HPDE6-E6E7 (cell line): ENCODE data around the gene MID1.

Experiments
- DNase-seq: peaks from one replicate; pipeline ENCODE4 v3.0.0; 2011; ENCODE audit warnings: missing footprints; ENCODE audit errors: extremely low spot score

The MID1 gene

DNA sequence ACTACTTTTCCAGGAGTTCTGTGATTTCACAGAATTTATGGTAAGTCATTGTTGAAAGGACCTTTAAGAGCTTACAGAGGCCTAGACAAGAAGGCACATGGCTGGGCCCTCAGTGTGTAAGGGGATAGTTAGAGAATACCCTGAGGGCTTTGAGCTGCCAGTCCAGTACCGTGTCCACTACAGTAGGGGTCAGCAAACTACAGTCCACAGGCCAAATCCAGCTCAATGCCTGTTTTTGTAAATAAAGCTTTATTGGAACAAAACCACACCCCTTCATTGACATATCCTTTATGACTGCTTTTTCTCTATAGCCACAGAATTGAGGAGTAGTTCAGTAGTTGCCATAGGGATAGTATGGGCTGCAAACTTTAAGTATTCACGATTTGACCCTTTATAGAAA is 176.2 kb downstream of the MID1 start:
- no peak for DNase-seq

DNA sequence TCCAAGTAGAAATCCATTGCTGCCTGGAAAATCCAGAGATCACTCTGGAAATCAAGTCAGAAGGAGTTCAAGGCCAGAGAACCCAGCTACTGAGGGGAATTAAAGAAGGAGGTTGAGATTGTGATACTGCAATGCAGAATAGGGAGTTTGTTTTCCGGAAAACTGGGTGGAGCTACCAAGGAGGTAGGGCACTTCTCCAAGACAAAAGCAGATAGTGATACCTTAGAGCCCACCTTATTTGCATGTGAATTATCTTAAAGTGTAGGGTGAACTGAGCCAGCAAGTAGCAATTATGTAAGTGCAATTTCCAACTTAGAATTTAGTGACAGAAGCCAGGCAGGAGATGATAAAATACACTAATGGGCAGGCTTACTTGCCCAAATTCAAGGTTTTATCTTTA is 178.9 kb downstream of the MID1 start:
- DNase-seq, result no peak

DNA sequence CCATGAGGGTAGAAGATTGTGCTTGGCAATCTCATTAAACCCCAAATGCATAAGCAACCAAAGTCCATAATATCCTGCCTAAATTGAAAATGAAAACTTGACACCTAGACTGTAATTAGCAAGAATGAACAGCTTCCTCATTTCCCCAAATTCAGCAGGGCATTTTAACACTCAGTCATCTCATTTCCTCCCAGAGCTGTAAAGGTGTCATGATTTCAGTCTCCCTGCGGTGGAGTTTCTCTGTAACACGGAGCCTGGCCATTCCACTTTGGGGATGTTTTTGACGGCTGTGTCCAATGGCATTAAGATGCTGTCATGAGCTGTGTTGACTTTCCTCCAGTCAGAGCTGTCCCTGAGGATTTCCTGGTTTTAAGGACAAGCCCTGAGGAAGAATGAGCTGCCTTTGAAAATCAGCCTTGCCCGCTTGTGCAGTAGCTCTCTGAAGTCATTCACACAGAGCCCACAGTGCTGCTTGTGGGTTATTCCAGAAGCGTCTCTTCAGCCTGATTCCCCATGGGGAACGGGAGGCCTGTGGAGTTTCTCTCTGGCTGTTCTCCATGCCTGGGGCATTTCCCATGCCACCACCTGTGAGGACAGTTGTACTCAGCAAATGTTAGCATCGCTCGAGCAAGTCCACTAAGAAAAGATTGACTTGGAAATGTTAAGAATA is 187.0 kb downstream of the MID1 start:
- no peak for DNase-seq

DNA sequence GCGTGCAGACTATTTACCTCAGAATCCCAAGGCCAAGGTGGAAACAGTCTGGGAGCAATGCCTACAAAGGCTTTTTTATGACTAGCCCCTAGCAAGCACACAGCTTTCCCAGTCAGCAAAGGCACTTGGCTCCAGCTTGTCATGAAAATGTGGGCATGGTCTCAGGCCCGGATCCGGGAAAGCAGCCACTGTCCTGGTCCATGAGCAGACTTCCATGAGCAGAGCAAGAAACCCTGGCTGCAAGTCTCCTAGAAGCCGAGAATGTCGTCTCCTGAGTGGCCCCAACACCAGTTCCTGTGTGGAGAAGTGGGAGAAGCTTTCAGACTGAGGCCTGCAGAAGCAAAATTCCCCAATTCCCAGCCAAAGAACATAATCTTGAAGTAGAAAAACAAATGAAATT is 190.5 kb downstream of the MID1 start:
- no peak for DNase-seq

DNA sequence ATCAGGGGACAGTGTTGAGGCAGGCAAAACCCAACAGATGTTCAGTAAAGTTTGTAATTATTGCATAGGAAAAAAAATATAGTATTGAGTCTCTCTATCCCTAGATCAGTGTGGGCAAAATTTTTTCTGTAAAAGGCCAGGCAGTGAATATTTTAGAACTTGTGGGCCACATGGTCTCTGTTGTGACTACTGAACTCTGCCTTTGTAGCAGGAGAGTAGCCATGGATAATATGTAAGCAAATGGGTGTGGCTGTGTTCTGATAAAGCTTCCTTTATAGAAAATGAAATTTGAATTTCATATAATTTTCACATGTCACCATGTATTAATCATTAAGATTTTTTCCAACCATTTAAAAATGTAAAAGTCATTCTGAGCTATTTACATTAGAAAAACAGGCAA is 193.1 kb downstream of the MID1 start:
- no peak for DNase-seq

DNA sequence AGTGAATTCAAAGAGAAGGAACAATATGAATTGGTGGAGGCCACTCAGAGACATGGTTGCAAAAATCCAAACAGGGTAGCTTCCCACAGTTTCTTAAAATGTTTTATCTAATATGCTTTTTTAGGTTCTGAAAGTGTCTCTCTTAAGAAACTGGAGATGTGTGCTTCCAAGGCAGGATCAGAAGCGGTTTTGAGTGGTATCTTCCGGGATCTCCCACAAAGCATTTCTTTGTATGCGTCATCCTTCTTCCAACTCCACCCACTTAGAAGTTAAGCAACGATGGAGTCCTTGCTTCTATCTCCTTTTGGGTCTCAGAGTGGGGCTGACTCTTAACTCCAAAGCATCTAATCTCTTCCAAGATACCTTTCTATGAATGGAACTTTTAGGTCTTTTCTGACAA is 196.7 kb downstream of the MID1 start:
- DNase-seq, result no peak

DNA sequence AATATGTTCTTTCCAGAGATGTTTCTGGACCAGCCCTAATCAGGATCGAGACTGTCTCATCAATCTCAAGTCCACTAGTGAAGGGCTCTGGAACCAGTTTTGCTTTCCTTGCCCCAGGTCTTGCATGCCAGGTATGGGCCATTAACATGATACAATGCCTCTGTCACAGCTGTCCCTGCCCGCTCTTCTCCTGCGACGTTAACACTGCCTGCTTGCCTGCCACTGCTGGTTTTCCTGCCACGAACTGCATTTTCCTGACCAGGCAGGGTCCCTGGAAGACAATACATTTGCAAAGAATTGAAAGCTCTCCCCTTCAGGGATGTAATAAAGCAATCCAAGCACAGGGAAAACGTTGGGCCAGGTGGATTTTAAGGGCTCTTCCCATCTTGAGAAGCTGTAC is 200.3 kb downstream of the MID1 start:
- DNase-seq, result no peak

DNA sequence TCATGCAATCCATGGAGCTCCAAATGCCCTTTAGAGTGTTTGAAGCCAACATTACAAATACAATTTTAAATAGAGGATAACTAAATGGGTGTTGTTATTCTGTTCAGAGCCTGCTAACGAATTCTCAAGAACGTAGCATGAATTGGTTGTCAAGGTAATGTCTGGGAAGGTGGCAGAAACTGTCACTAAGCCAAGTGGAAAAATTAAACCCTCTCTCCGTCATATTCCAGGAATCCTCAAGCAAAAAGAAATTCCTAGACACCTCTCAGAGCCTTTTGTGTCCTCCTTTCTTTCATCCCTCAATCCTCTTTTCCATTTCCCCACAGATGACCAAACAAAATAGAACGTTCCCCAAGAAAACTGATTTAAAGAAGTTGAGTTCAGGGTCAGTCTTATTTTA is 204.0 kb downstream of the MID1 start:
- DNase-seq, result no peak

DNA sequence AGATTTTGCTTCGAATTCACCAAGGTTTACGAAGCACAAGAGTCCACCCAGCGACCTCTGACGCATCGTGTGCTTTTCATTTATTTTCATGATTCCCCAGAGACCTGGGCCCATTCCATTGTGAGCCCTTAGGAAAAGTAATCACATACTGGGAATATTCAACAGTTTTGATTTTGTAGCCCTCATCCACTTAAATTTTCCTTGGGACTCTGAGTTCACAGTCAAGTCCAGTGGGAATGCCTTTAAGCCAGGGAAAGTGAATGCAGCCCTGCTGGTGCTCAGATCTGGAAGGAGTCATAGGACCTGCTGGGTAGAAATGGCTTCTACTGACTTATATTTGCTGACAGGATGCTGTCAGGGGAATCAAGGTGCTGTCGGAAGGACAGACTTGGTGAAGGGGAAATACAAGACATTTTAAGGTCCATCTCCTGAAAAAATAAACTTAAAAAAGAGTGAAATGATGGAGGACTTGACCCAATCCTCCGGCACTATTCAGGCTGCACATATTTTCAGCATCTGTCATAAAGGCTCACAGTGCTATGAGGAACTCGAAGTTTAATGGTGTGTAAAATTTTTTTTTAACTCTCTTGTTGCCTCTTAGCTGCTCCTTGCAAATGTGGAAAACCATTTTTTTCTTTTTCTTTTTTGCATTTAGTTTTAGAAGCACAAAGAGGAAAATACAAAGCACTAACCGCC is 204.9 kb downstream of the MID1 start:
- no peak for DNase-seq

DNA sequence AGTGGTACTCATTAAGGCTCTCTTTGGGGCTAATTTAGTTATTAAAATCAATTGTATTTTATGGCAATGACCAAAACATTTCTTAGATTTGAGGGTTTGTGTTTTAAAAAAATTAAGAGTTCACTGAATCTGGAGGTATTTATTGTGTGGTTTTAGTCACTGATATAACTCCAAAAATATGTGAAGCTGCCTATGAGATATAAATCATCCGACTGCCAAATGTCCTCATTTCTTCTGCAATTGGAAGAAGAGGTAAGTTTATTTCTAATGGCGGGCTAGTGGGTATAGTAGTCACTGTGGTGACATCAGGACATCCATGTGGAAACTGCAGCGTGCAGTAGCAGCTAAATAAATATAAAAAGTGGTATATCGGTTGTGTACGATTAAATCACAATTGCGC is 205.5 kb downstream of the MID1 start:
- no peak for DNase-seq

DNA sequence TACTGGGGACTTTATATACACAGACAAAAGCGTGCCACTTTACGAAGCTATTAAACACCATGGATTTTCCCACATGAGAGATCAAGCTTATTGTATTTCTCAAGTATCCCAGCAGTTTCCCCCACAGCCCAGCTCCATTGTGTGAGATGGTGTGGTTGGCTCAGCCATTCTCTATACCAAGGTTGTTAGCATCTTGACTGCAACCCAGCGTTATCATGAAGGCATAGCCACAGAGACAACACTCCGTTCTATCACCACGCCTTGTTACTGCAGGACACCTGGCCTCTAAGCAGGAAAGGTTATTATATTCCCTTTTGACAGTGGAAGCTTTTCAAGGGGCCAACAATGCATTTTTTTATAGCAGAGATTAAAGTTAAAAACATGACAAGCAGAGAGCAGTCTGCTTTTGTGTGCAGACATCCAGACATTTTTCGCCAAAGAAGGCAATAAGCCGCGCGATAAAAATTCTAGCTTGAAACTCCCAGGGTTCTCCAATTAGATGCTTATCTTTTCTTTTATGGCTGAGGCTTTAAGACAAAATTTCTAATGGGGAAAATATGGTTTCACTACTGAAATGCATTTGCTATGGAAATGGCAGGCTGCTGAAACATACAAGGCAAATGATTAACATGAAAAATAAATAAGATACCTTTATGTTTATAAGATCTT is 206.1 kb downstream of the MID1 start:
- no peak for DNase-seq

DNA sequence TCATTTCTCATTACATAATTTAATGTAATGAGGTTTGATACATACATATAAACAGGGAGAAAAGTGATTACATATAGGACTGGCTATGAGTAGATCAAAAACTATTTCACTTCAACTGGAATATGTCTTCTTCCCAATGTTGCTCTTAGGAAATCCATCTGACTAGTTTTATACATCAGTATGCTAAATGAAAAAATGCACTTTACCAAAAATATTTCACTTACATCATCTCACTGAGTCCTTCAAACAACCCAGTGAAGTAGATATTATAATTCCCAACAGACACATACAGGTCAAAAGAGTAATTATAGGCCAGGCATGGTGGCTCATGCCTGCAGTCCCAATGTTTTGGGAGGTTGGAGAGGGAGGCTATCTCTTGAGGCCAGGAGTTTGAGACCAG is 215.9 kb downstream of the MID1 start:
- no peak for DNase-seq

DNA sequence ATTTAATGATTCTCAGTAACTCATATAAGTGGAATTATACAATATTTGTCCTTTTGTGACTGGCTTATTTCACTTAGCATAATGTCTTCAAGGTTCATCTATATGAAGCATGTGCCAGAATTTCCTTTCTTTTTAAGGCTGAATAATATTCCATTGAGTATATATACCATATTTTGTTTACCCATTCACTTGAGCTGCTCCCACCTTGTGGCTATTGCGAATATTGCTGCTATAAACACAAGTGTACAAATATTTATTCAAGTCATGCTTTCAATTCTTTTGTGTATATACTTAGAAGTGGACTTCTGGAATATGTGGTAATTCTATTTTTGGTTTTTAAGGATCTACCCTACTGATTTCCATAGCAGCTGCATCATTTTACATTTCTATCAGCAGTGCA is 219.1 kb downstream of the MID1 start:
- no peak for DNase-seq

DNA sequence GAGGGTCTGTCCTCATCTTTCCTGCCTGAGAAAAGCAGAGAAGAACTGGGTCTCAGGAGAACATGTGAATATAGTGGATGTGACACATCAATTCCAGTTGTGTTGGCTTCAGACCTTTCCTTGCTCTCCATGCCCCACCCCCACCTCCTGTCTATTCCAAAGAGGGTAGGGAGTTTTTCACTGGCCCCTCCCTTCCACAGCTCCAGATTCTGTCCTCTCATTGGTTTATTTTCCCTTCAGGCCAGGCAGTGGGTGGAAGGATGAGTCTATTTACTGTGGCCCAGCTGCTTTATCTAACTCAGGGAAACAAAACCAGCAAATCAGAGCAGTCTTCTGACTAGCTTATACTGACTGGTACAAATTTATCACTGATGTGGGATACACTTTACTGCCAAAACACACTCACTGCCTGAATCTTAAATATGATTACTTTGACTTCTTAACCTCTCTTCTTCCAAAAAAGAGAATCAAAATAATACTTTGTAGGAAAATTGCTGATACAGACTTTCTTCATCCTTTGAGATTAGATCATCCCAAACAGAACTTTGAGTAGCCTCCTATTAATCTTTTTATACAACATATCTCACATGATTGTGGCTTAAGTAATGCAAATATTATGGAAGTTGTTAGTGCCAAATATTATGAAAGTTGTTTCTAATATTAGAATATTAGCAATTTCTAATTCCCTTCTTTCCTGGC is 221.2 kb downstream of the MID1 start:
- no peak for DNase-seq

DNA sequence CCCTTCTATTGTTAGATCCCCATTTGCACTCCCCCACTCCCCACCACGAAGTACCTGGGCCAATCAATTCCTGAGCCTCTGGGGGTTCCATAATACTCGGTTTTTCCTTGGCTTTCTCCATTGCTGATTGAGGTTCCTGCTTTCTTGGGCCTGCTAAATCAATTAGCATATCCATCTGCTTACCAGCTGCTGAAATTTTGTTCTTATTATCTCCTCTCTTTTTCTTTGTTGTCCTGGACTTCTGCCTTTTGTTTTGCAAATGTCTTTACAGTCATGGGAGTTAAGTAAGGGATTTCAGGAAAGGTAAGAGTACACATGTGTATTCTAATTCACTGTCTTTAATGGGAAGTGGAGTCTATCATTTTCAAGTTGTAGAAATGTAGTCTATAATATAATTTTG is 222.2 kb downstream of the MID1 start:
- no peak for DNase-seq

DNA sequence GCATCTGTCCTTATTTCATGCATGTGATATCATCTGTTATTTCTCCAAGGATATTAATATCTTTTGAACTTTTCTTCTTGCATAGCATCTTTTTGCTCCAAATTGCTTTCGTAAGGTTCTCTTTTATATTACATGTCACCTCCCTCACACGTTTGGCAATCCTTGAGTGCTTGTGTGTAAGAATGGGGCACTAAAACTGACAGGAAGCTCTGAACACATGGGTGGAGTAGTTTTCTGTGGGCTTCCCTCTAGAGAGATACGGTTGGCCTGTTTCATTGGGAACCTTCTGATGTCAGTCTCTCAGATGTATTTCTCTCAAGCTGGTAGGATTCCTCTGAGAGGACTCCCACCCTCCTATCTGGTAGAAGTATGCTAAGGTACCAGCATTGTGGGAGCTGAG is 223.0 kb downstream of the MID1 start:
- no peak for DNase-seq

DNA sequence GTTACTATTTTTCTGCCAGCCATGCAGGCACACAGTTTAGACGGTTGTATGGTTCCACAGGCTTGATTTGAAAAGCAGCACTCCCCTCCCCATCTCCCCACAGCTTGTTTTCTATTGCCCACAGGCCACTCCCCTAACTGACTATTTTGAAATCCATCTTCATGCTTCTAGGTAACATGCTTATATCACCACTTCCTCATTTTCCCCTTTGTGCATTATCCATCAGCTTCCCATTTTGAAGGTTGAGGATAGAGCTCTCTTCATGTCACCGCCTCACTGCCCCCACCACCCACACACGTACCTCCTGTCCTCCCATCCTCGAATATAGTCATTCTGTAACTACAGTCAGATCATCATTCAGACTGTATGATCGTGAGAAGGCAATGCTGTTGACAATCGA is 224.7 kb downstream of the MID1 start:
- DNase-seq, result no peak
